ENCODE results near the gene NUTF2. TPM values are rescaled to one million over a fixed set of nuclear protein-coding genes. Genes with fewer than 3 reads are reported as not detected.

NUTF2 gene
- total and polyA plus RNA-seq, 2 of the 8 experiments (the other 6 are each of a cell fraction or from before 2014, with no cell fraction given), result 219 to 377 TPM

DNA sequence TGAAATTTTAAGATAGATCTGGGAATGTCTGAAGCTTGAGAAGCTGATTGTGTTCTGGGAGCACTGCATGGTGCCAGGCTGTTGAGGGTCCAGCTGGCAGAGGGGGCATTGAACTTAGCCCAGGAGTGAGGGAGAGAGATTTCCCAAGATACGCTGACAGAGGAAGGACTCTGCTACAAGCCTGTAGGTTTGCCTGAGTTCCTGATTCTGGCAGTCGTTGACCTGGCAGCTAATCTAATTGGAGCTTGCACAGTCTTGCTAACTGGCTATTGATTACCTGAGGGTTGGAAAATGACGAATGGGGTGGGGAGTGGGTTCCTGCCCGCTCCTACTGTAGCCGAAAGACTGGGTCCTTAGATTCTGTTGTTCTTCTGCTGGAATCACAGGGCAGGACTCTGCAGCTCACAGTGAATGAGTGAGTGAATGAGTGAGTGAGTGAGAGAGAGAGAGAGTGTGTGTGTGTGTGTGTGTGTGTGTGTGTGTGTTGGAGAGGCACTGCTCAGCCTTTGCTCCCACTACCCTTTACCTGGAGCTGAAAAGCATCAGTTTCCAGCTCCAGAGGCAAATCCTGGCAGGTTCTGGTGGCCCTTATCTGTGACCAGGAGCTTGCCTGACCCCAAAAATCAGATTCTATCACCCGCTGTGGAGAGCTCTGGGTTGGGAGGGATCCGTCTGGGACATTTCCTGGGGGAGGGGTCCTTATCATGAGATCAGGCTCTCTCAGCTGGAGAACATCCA lies 68.2 kb downstream of the NUTF2 start:
- peaks cover 10% of the 10 kb centered on the region for H3K79me1 ChIP-seq (ENCODE audit: low read depth, low read length)
- H3K4me2 ChIP-seq (ENCODE audit: insufficient read depth in 1 of 2, low read depth in 2 of 2, low read length in 2 of 2), result 0 out of 4 replicates have a peak overlapping the region, but pooled peaks have one; percentile 6 to 12
- peak overlapping the region; percentile 22; the same call in 1 of the 2 replicates for H3K27ac ChIP-seq (ENCODE audit: low read depth, low read length)
- 78% methylated on average over 7 of the region's 7 CpGs; no CpG with 5 or more reads in 1 of the 2 experiments for WGBS, 2 experiments (ENCODE audit: extremely low coverage in 1 of 2, insufficient coverage in 1 of 2, insufficient read length in 1 of 2, insufficient replicate concordance in 2 of 2, low coverage in 1 of 2, low lambda C conversion rate in 2 of 2, missing lambda C conversion rate in 1 of 2)
- ChIA-PET POLR2A (ENCODE audit: partially characterized antibody) (interaction anchor here (0.9 to 2.0 kb wide), 9 partner anchors 10 to 143 kb away, joined by 3 to 9 read pairs (median 3); partner anchors contain the start of genes PSKH1 and PSMB10), CTCF (ENCODE audit: partially characterized antibody) (interaction anchor here (0.7 to 4.1 kb wide), 14 partner anchors 11 to 401 kb away, joined by 3 to 39 read pairs (median 4); partner anchors contain the start of genes LCAT and NRN1L)
- H3K14ac ChIP-seq (ENCODE audit: insufficient read length), result no peak overlapping the region
- no peak overlapping the region for H4K91ac ChIP-seq (replicated peaks; ENCODE audit: insufficient read length, low read length)
- H2BK5ac ChIP-seq (ENCODE audit: low read depth, low read length), result no peak overlapping the region; the same call in 1 of the 2 replicates
- H4K20me1 ChIP-seq (replicated peaks in 1 of 2; ENCODE audit: control insufficient read depth in 1 of 2, insufficient read depth in 2 of 2, low read length in 2 of 2), result peaks cover 2 to 5% of the 10 kb centered on the region in 2 experiments
- peaks cover 0 to 10% (median 4%) of the 10 kb centered on the region in 4 experiments; a peak in 6 of 7 replicates for H3K4me1 ChIP-seq (replicated peaks in 1 of 4; ENCODE audit: control insufficient read depth in 3 of 4, insufficient read depth in 4 of 4, low read length in 3 of 4)
- no peak overlapping the region for H2BK20ac ChIP-seq (ENCODE audit: low read length)
- no peak overlapping the region for H4K8ac ChIP-seq (ENCODE audit: extremely low read depth, insufficient read depth, low read length)
- H3K27me3 ChIP-seq (replicated peaks in 1 of 4; ENCODE audit: control insufficient read depth in 3 of 4, extremely low read depth in 1 of 4, insufficient read depth in 3 of 4, low read length in 3 of 4), result no peaks in the 10 kb centered on the region
- H3K36me3 ChIP-seq (ENCODE audit: control insufficient read depth in 2 of 4, insufficient read depth in 4 of 4, low read length in 3 of 4), result peaks cover 0 to under 1% (median 0%) of the 10 kb centered on the region in 4 experiments; a peak in 2 of 8 replicates
- H3K9me3 ChIP-seq (ENCODE audit: insufficient read depth in 2 of 2, low read depth in 1 of 2, low read length in 1 of 2), result no peaks in the 10 kb centered on the region
- H3K23me2 ChIP-seq (ENCODE audit: low read depth, low read length), result no peaks in the 10 kb centered on the region
- H3K79me2 ChIP-seq (ENCODE audit: control insufficient read depth in 1 of 2, insufficient read depth in 2 of 2, low read length in 2 of 2), result no peaks in the 10 kb centered on the region; a peak in 1 of 4 replicates
- FAIRE-seq, result no peak
- DNase-seq (ENCODE audit: low read depth in 1 of 2, low spot score in 2 of 2), result no peak
- H3K56ac ChIP-seq (replicated peaks; ENCODE audit: insufficient read length, low read depth, low read length), result no peak overlapping the region
- H4K5ac ChIP-seq (ENCODE audit: insufficient read length, low read depth, low read length), result no peak overlapping the region
- H3K4ac ChIP-seq (replicated peaks; ENCODE audit: insufficient read length, low read depth, low read length), result no peak overlapping the region
- H3K4me3 ChIP-seq (ENCODE audit: extremely low read depth in 1 of 4, insufficient read depth in 2 of 4, low read depth in 3 of 4, low read length in 4 of 4), result no peak overlapping the region
- H2BK12ac ChIP-seq (ENCODE audit: low read depth, low read length), result no peak overlapping the region
- H3K18ac ChIP-seq (ENCODE audit: extremely low read depth, low read length), result peak overlapping the region; percentile 24; the same call in 1 of the 2 replicates
- H2BK15ac ChIP-seq (ENCODE audit: low read length), result no peak overlapping the region
- H3K23ac ChIP-seq (ENCODE audit: insufficient read length), result no peak overlapping the region
- no peak overlapping the region for H2AK5ac ChIP-seq (ENCODE audit: low read depth, low read length)
- peak overlapping the region in 1 of 4 experiments; percentile 56; a peak in 2 of 7 replicates for H3K9ac ChIP-seq (replicated peaks in 1 of 4; ENCODE audit: extremely low read depth in 1 of 4, low read depth in 3 of 4, low read length in 3 of 4)
- no peak overlapping the region for H2BK120ac ChIP-seq (replicated peaks; ENCODE audit: low read depth, low read length)
- no peak overlapping the region for H2AFZ ChIP-seq (ENCODE audit: low read length)
- TF ChIP-seq SAP30 (IDR thresholded peaks at IDR 0.05; ENCODE audit: insufficient read depth, insufficient replicate concordance, low read length) (no peak), ATF2 (IDR thresholded peaks at IDR 0.05; ENCODE audit: low read length) (no peak), JUND (IDR thresholded peaks at IDR 0.05; ENCODE audit: low read length) (no peak), NRF1 (IDR thresholded peaks at IDR 0.05; ENCODE audit: low read depth, low read length) (no peak), RXRA (IDR thresholded peaks at IDR 0.05; ENCODE audit: insufficient read depth, low read depth, low read length) (no peak), CREB1 (IDR thresholded peaks at IDR 0.05) (no peak), USF2 (IDR thresholded peaks at IDR 0.05; ENCODE audit: low read length) (no peak), RAD21 (IDR thresholded peaks at IDR 0.05 in 1 of 2, conservative IDR thresholded peaks at IDR 0.05 in 1 of 2; ENCODE audit: low read depth in 2 of 2, low read length in 2 of 2) (no peak)
